T-helper 2 cell (primary cell): ENCODE data around the gene SLC27A3.
A peak's percentile ranks its signal among the peaks of the same experiment; 100 is the strongest.
"Not testable (repeated sequence)": the region's sequence is repeated elsewhere in the genome, so short reads cannot be mapped to it uniquely, and the experiment has no call there.

Experiments
- DNase-seq, 5 experiments: peaks; one replicate each; pipeline versions ENCODE4 v3.0.0 to v3.0.0-alpha.2; 2012 to 2022

The SLC27A3 gene

DNA sequence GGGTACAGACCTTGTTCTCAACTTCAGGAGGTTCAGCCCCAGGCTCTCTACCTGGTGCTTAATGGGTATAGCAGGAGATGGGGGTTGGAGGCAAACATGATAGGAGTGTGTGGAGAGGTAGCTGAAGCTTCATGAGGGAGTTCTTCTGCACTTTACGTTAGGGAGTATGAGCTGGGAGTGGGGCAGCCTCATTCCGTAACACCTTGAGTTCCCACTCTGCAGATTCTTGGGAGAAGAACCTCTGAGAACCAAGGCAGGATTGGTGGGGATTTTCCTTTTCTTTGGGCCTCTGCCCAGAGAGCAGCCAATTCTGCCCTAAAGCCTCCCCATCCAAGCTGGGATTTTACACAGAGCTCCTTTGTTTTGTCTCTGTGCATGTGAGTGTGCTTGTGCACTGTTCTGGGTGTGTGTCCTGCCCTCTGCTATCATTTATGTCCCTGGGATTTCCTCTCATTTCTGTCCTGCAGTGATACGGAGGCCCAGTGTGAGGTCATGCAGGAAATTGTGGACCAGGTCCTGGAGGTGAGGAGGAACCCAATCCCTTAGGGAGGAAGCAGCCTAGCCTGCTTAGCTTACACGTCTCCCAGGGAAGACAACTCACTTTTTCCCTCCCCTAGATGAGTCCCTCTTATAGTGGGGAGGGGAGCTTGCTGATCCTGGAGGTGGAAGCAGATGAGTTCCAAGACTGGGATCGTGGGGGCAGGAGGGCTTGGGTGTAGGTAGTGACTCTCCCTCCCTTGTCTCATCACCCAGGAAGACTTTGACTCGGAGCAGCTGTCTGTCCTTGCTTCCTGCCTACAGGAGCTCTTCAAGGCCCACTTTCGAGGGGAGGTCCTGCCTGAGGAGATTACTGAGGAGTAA, 11.6 kb upstream of the SLC27A3 start:
- no peak for DNase-seq

DNA sequence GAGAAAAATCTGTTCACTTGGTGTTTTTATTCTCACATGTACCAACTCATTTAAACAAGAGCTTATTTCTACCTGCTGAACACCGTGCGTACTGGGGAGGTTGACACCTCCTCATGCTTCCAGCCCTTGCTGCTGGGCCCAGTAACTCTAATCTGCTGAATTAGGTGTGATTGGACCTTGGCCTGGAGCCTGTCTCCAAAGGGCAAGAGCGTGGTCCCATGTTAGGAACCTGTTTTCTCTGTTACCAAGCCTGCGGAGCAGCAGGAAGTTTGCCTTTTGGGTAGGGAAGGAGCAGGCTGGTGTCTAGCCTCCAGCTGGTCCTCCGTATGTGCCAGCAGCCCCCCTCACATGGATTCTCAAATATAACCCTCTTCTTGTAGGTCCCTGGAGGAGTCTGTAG, 10.9 kb upstream of the SLC27A3 start:
- no peak for DNase-seq

DNA sequence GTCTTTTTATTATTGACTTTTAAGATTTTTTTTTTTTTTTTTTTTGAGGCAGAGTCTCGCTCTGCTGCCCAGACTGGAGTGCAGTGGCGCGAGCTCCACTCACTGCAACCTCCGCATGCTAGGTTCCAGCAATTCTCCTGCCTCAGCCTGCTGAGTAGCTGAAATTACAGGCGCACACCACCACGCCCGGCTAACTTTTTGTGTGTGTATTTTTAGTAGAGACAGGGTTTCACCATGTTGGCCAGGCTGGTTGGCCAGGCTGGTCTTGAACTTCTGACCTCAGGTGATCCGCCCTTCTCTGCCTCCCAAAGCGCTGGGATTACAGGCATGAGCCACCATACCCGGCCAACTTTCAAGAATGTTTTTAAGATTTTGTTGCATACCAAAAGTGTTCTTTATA, 8.5 kb upstream of the SLC27A3 start:
- DNase-seq, result not testable (repeated sequence)

- no peak for DNase-seq
Measured at GRCh38 chr1:153767519-153767918, 7.7 kb upstream of the SLC27A3 start.

- DNase-seq, result no peak
Measured at GRCh38 chr1:153768316-153769181, 6.7 kb upstream of the SLC27A3 start.

DNA sequence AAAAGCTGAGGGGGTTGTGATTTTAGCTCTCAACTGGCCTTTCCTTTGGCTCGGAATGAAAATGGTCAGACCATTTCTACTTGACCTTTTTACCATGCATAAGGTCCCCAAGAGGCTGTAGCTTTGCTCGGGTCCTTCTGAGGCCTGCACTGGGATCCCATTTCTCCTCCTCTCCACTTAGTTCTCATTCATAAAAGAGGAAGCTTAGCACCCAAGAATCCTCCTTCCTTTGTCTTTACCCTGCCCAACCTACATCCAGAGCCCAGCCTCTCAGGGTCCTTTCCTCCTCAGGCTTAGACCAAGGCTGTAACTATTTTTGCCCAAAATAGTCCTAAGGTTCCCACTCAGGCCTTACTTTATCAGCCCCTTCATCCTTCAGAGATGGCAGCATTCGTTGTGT, 6.0 kb upstream of the SLC27A3 start:
- no peak for DNase-seq

DNA sequence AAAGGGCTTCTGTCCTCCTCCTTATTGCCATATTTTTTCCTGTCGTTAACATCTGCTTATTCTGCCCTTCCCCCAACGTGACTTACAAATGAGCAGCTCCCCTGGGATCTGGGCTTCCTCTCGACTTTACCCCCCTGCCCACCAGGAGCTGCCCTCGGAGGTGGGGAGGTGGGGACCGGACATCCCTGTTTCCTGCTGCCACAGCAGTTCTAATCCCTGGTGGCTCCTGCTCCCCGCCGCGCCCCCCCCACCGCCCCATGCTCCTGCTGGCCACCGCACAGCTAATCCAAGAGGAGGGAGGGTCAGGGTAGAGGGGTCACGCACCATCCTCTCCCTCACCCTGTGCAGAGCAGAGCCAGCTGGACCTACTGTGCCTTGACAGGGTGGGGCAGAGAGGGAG, 4.4 kb upstream of the SLC27A3 start:
- DNase-seq, result no peak

- DNase-seq, result no peak
Measured at GRCh38 chr1:153771261-153771660, 3.9 kb upstream of the SLC27A3 start.

DNA sequence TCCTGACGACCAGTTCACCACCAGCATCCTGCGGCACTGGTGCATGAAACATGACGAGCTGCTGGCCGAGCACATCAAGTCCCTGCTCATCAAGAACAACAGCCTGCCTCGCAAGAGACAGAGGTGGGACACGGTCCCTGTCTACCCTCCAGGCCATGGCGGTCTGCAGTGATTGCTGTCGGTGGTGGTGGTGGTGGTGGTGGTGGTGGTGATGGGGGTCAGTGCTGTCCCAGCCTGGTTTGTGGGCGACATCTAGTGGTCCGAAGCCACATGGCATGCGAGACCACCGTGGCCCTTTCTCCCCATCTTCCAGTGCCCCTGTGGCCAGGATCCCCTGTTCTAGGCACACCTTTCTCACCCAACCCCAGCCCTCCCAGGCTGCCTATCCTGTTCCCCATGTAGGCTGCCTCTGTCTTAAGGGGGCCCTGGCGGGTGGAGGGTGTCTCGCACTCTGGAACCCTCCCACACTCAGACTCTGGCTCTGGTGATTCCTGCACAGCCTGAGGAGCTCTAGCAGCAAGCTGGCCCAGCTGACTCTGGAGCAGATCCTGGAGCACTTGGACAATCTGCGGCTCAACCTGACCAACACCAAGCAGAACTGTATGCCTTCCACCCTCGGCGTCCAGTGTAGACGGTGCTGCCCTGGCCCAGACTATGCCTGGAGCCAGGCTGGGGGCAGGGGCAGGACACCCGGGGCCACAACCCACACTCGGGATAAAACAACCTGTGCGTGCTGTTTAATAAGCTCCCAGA, 3.2 kb upstream of the SLC27A3 start:
- no peak for DNase-seq

DNA sequence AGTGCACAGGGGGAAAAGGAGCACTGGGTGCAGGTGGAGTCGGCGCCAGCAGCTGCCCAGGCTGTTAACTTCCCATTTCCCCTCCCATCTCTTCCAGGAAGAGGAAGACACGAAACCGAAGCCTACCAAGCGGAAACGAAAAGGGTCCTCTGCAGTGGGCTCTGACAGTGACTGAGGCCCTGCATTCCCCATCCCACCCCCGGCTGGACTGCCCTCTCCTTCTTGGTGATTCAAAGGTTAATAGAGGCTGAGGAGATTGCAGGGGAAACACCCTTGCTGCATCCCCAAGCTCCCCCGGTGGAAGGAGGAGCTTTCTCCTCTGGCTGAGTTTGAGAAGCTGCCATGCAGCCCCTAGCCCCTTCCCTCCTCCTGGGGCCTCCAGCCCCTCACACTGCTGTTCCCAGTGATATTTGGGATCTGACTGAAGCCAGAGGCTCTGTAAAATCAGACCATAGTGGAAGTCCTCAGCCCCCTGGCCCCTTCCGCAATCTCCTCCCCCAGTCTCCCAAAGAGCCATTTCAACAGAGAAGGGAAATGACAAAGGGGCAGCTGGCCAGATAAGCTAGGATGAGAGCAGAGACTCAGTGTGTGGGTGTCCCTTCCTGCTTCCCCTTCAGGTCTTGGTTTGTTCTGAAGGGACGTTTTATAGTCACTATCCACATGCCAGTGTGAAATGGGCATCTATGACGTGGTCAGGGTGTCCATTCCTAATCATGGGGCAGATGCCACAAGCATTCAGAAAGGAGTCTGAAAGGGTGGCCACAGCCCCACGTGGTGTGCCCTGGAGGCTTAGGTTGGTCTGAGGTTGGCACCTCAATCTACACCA, 1.9 kb upstream of the SLC27A3 start:
- no peak for DNase-seq

GRCh38 chr1:153774026-153774595, 1.1 kb upstream of the SLC27A3 start:
- no peak for DNase-seq

DNA sequence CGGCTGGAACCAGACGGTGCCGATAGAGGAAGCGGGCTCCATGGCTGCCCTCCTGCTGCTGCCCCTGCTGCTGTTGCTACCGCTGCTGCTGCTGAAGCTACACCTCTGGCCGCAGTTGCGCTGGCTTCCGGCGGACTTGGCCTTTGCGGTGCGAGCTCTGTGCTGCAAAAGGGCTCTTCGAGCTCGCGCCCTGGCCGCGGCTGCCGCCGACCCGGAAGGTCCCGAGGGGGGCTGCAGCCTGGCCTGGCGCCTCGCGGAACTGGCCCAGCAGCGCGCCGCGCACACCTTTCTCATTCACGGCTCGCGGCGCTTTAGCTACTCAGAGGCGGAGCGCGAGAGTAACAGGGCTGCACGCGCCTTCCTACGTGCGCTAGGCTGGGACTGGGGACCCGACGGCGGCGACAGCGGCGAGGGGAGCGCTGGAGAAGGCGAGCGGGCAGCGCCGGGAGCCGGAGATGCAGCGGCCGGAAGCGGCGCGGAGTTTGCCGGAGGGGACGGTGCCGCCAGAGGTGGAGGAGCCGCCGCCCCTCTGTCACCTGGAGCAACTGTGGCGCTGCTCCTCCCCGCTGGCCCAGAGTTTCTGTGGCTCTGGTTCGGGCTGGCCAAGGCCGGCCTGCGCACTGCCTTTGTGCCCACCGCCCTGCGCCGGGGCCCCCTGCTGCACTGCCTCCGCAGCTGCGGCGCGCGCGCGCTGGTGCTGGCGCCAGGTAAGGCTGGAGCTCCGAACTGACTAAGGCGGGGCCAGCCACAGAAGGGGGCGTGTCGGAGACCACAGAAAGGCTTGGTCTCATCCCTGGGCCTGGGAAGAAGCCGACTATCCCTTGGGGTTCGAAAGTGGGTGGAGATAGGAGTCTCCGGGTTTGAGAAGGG, 486 bp downstream of the SLC27A3 start:
- peak; percentile 28 to 79 (median 57) for DNase-seq

- no peak for DNase-seq
Measured at GRCh38 chr1:153776352-153776751, 1.1 kb downstream of the SLC27A3 start.

DNA sequence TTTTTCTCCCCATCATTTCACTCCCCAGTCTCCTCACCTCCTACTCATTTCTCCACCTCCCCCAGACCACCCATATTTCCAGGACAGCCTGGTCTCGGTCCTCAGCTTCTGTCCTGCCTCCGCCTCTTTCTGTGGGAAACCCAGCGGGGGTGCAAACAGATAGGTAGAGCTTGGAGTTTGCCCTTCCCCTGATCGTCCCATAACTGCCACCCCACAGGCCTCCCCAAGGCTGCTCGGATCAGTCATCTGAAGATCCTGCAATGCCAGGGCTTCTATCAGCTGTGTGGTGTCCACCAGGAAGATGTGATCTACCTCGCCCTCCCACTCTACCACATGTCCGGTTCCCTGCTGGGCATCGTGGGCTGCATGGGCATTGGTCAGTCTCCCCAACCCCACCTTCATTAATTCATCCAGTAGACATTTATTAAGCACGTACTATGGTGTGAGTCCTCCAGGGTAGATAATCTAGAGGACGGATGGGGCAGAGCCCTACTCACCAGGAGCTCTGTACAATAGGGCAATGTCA, 1.7 kb downstream of the SLC27A3 start:
- DNase-seq, result no peak

GRCh38 chr1:153777648-153778047, 2.4 kb downstream of the SLC27A3 start:
- DNase-seq, result no peak

- no peak for DNase-seq
Measured at GRCh38 chr1:153778051-153778823, 3.0 kb downstream of the SLC27A3 start.

GRCh38 chr1:153778824-153779519, 3.8 kb downstream of the SLC27A3 start:
- DNase-seq, result no peak

DNA sequence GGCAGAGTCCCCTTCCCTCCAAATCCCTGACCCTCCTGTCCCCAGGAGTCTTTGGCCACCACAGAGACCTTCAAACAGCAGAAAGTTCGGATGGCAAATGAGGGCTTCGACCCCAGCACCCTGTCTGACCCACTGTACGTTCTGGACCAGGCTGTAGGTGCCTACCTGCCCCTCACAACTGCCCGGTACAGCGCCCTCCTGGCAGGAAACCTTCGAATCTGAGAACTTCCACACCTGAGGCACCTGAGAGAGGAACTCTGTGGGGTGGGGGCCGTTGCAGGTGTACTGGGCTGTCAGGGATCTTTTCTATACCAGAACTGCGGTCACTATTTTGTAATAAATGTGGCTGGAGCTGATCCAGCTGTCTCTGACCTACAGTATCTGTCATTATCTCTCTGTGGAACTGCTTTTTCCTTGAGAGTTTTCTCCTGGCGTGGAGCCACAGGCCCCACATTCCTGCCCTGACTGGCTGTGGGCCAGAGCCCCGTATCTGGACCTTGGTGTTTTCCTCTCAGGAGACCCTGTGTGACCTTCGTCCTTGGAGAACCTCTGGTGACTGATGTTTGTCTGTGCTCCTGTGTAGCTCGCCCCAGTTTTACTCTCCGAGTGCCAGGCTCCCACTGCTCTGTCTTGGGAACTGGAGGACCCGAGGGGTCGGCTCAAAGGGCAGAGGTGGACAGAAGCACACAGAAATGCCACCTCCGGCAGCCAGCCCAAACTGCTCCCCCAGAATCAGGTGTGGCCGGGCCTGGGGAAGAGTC, 4.8 kb downstream of the SLC27A3 start:
- DNase-seq, result no peak
